ENCODE measurements around the gene PITPNC1. TPM values are rescaled to one million over a fixed set of nuclear protein-coding genes. Genes with fewer than 3 reads are reported as not detected.

The PITPNC1 gene
- total RNA-seq, 1 experiment from 2014 or later, result 37.5 TPM

DNA sequence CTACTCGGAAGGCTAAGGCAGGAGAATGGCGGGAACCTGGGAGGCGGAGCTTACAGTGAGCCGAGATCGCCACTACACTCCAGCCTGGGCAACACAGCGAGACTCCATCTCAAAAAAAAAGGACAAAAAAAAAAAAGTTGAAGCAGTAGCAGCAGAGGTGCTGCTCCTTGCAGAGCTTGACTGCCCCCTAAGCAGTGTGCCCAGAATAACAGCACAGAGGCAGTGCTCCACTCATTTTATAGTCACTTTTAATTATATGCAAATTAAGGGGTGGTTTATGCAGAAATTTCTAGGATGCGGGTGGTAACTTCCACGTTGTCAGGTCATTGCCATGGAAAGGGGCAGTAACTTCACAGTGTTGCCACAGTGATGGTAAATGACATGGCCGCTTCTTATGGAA is 286.4 kb downstream of the PITPNC1 start:
- Histone ChIP-seq H3T11ph (ENCODE audit: low read length) (no peak overlapping the region), H3K23ac (ENCODE audit: insufficient read length, low read depth, low read length) (no peak overlapping the region), H2BK15ac (ENCODE audit: low read depth, low read length) (no peak overlapping the region), H3K79me2 (ENCODE audit: insufficient read depth, low read length) (no peaks in the 10 kb centered on the region), H4K20me1 (ENCODE audit: control insufficient read depth, insufficient read depth, insufficient read length) (no peaks in the 10 kb centered on the region), H3K4me1 (ENCODE audit: insufficient read depth, low read length) (no peaks in the 10 kb centered on the region), H4K8ac (replicated peaks; ENCODE audit: insufficient read length, low read depth, low read length) (no peak overlapping the region), H3K18ac (ENCODE audit: insufficient read length, low read depth, low read length) (no peak overlapping the region), H2AFZ (ENCODE audit: low read length) (no peak overlapping the region), H3K4me2 (ENCODE audit: insufficient read depth, insufficient read length, low read length) (no peak overlapping the region), H3K27ac (ENCODE audit: insufficient read length, low read depth, low read length) (no peak overlapping the region), H2AK5ac (ENCODE audit: insufficient read length, low read length) (no peak overlapping the region), H2BK20ac (ENCODE audit: low read depth, low read length, poor library complexity, severe bottlenecking) (no peak overlapping the region), H3K4ac (ENCODE audit: low read depth, low read length) (no peak overlapping the region), H3K23me2 (ENCODE audit: insufficient read length, low read depth, low read length, poor library complexity, severe bottlenecking) (no peaks in the 10 kb centered on the region), H3K56ac (ENCODE audit: insufficient read length, low read depth, low read length) (no peak overlapping the region), H2BK120ac (ENCODE audit: low read depth, low read length, poor library complexity, severe bottlenecking) (no peak overlapping the region), H4K91ac (ENCODE audit: insufficient read length, low read depth, low read length) (no peak overlapping the region), H3K9me3 (ENCODE audit: control insufficient read depth, low read depth, low read length) (no peaks in the 10 kb centered on the region), H4K5ac (ENCODE audit: insufficient read length, low read depth, low read length) (no peak overlapping the region), H2BK5ac (ENCODE audit: insufficient read length, low read length) (no peak overlapping the region), H2BK12ac (ENCODE audit: insufficient read length, low read depth, low read length) (no peak overlapping the region), H3K79me1 (ENCODE audit: insufficient read depth, low read depth, low read length, poor library complexity, severe bottlenecking) (no peaks in the 10 kb centered on the region), H3K27me3 (ENCODE audit: insufficient read depth, low read length) (no peaks in the 10 kb centered on the region), H3K14ac (ENCODE audit: insufficient read depth, low read length) (no peak overlapping the region), H3K9ac (ENCODE audit: extremely low read depth, insufficient read length, low read length) (no peak overlapping the region)
- no peak overlapping the region for H3K27ac Mint-ChIP-seq
- no peak overlapping the region for H3K4me3 Mint-ChIP-seq
- TF ChIP-seq, protein P1, sequence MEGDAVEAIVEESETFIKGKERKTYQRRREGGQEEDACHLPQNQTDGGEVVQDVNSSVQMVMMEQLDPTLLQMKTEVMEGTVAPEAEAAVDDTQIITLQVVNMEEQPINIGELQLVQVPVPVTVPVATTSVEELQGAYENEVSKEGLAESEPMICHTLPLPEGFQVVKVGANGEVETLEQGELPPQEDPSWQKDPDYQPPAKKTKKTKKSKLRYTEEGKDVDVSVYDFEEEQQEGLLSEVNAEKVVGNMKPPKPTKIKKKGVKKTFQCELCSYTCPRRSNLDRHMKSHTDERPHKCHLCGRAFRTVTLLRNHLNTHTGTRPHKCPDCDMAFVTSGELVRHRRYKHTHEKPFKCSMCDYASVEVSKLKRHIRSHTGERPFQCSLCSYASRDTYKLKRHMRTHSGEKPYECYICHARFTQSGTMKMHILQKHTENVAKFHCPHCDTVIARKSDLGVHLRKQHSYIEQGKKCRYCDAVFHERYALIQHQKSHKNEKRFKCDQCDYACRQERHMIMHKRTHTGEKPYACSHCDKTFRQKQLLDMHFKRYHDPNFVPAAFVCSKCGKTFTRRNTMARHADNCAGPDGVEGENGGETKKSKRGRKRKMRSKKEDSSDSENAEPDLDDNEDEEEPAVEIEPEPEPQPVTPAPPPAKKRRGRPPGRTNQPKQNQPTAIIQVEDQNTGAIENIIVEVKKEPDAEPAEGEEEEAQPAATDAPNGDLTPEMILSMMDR (conservative IDR thresholded peaks at IDR 0.05), result peak; percentile 33; the same call in 2 of the 3 replicates
- H3K36me3 Mint-ChIP-seq (ENCODE audit: insufficient read depth in 1 of 3, low read depth in 3 of 3), result peaks cover 14 to 27% (median 20%) of the 10 kb centered on the region in 3 experiments
- no peaks in the 10 kb centered on the region for H3K27me3 Mint-ChIP-seq (ENCODE audit: low read depth)
- H3K4me1 Mint-ChIP-seq, result no peaks in the 10 kb centered on the region; a peak in 1 of 4 replicates
- whole genome bisulfite sequencing (ENCODE audit: extremely low coverage, insufficient read length, low lambda C conversion rate), result no CpG with 5 or more reads among the region's 9 CpGs
- no peak for DNase-seq
- peaks cover 3 to 12% of the 10 kb centered on the region in 2 experiments; a peak in 4 of 5 replicates for H3K9me3 Mint-ChIP-seq

Data from H9 (cell line).